Uterus (tissue), 2 donors: ENCODE results near the gene SNX13.

Experiments used
- POLR2A ChIP-seq, 2 donors: fragments of 450-650 bp; IDR thresholded peaks; one replicate each; pipeline ENCODE4 v1.6.1; 2016; ENCODE audit warnings: antibody characterized with exemption in 2 of 2, mild to moderate bottlenecking in 1 of 2, moderate library complexity in 1 of 2
- TF ChIP-seq, protein P1 (sequence below), 4 experiments: fragments of 200-600 bp in 2 of 4; fragments of 450-650 bp in 2 of 4; sonication (generic) in 2 of 4; IDR thresholded peaks; one replicate each; pipeline ENCODE4 v1.5.1; 2016 to 2019; ENCODE audit warnings: antibody characterized with exemption in 4 of 4, mild to moderate bottlenecking in 2 of 4, moderate library complexity in 1 of 4

DNA sequence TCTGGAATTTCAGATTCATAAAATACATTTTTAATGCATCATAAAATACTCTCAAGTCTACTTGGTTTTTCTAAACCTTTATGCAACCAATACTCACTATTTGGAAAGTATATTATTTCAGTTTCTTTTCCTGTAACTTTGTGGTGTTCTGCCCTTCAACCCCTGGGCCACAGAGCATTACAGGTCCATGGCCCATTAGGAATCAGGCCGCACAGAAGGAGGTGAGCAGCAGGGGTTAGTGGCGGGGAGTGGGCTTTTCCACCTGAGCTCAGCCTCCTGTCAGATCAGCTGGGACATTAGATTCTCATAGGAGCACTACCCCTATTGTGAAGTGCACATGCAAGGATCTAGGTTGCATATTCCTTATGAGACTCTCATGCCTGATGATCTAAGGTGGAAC is 9.7 kb downstream of the SNX13 start:
- TF ChIP-seq, protein P1, sequence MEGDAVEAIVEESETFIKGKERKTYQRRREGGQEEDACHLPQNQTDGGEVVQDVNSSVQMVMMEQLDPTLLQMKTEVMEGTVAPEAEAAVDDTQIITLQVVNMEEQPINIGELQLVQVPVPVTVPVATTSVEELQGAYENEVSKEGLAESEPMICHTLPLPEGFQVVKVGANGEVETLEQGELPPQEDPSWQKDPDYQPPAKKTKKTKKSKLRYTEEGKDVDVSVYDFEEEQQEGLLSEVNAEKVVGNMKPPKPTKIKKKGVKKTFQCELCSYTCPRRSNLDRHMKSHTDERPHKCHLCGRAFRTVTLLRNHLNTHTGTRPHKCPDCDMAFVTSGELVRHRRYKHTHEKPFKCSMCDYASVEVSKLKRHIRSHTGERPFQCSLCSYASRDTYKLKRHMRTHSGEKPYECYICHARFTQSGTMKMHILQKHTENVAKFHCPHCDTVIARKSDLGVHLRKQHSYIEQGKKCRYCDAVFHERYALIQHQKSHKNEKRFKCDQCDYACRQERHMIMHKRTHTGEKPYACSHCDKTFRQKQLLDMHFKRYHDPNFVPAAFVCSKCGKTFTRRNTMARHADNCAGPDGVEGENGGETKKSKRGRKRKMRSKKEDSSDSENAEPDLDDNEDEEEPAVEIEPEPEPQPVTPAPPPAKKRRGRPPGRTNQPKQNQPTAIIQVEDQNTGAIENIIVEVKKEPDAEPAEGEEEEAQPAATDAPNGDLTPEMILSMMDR (IDR thresholded peaks at IDR 0.05), result no peak
- TF ChIP-seq POLR2A (IDR thresholded peaks at IDR 0.05), result no peak
